NCI-H2196 (cell line): Measurements from ENCODE around the gene SEMA4D.

Experiments used
- DNase-seq: peaks from one replicate; lab custom pipeline; 2025; ENCODE audit not compliant: unreplicated experiment; lab: John Stamatoyannopoulos, UW

The SEMA4D gene

GRCh38 chr9:89528540-89528939 is 30.6 kb upstream of the SEMA4D start:
- DNase-seq, result no peak

- DNase-seq, result no peak
Observed at GRCh38 chr9:89528131-89528530, 30.2 kb upstream of the SEMA4D start.

- DNase-seq, result no peak
Observed at GRCh38 chr9:89527084-89527483, 29.2 kb upstream of the SEMA4D start.

GRCh38 chr9:89526667-89527066 is 28.8 kb upstream of the SEMA4D start:
- no peak for DNase-seq

- no peak for DNase-seq
Observed at GRCh38 chr9:89525446-89526374, 27.8 kb upstream of the SEMA4D start.

- no peak for DNase-seq
Observed at GRCh38 chr9:89524963-89525362, 27.1 kb upstream of the SEMA4D start.

- no peak for DNase-seq
Observed at GRCh38 chr9:89523948-89524347, 26.0 kb upstream of the SEMA4D start.

GRCh38 chr9:89522959-89523285 is 25.0 kb upstream of the SEMA4D start:
- no peak for DNase-seq

- DNase-seq, result no peak
Observed at GRCh38 chr9:89522261-89522958, 24.5 kb upstream of the SEMA4D start.

GRCh38 chr9:89519366-89519805 is 21.5 kb upstream of the SEMA4D start:
- DNase-seq, result peak; percentile 53

GRCh38 chr9:89518466-89519365 is 20.8 kb upstream of the SEMA4D start:
- DNase-seq, result no peak

- DNase-seq, result no peak
Observed at GRCh38 chr9:89515416-89515815, 17.5 kb upstream of the SEMA4D start.

GRCh38 chr9:89514956-89515355 is 17.0 kb upstream of the SEMA4D start:
- DNase-seq, result no peak

- no peak for DNase-seq
Observed at GRCh38 chr9:89514337-89514736, 16.4 kb upstream of the SEMA4D start.

GRCh38 chr9:89513837-89514236 is 15.9 kb upstream of the SEMA4D start:
- DNase-seq, result no peak

- DNase-seq, result no peak
Observed at GRCh38 chr9:89512382-89512781, 14.5 kb upstream of the SEMA4D start.

GRCh38 chr9:89508951-89509615 is 11.2 kb upstream of the SEMA4D start:
- no peak for DNase-seq

- peak; percentile 7 for DNase-seq
Observed at GRCh38 chr9:89505911-89506310, 8.0 kb upstream of the SEMA4D start.

- DNase-seq, result no peak
Observed at GRCh38 chr9:89505048-89505447, 7.1 kb upstream of the SEMA4D start.

- no peak for DNase-seq
Observed at GRCh38 chr9:89502671-89503070, 4.8 kb upstream of the SEMA4D start.
